HepG2 (cell line): ENCODE data around the gene PTK7. TPM values are rescaled to one million over a fixed set of nuclear protein-coding genes. Genes with fewer than 3 reads are reported as not detected.

Source experiments
- CREB1 ChIP-seq, 2 experiments: fragments of 450-650 bp in 1 of 2; IDR thresholded peaks; 2 replicates each; pipeline ENCODE4 v1.6.1; 2016 to 2017; ENCODE audit warnings: control low read depth in 1 of 2, mild to moderate bottlenecking in 1 of 2, missing compliant biosample characterization in 1 of 2, missing genetic modification characterization in 1 of 2
- ERF ChIP-seq: IDR thresholded peaks from 2 replicates; pipeline ENCODE4 v1.6.1; 2018; ENCODE audit warnings: missing biosample characterization, missing genetic modification reagents
- HMGA1 ChIP-seq: sonication (generic); formaldehyde crosslinking; conservative IDR thresholded peaks from 2 replicates; pipeline ENCODE4 v1.4.0; 2020; ENCODE audit warnings: missing genetic modification reagents
- KIAA2018 ChIP-seq: sonication (generic); formaldehyde crosslinking; IDR thresholded peaks from 2 replicates; pipeline ENCODE4 v1.5.0; 2020; ENCODE audit warnings: mild to moderate bottlenecking, missing genetic modification reagents, borderline replicate concordance
- THAP7 ChIP-seq: sonication (generic); formaldehyde crosslinking; IDR thresholded peaks from 2 replicates; pipeline ENCODE4 v1.8.1; 2023; ENCODE audit warnings: mild to moderate bottlenecking, missing genetic modification reagents
- ZNF343 ChIP-seq: sonication (generic); formaldehyde crosslinking; IDR thresholded peaks from 2 replicates; pipeline ENCODE4 v1.4.0; 2020; ENCODE audit warnings: mild to moderate bottlenecking, missing genetic modification reagents
- polyA plus RNA-seq, 8 experiments: library from polyadenylated mRNA; depleted of rRNA in 3 of 8; stranded (reverse) in 7 of 8; unstranded in 1 of 8; fragments of >200 nt; fragmentation: Illumina TruSeq in 4 of 8; extraction: Trizol in 4 of 8; gene quantifications; 2 replicates each; pipeline versions ENCODE4 v1.2.1 to v1.2.3, GENCODE V29; 2011 to 2016; ENCODE audit warnings: low read depth in 4 of 8, missing spikeins in 1 of 8, mixed read lengths in 1 of 8; ENCODE audit not compliant: insufficient read depth in 1 of 8
- total RNA-seq, 5 experiments: library from RNA; depleted of rRNA; stranded (reverse); fragments of >200 nt; fragmentation: Illumina TruSeq; extraction: Trizol; gene quantifications; 2 replicates each; pipeline ENCODE4 v1.2.3, GENCODE V29; 2016; ENCODE audit warnings: low read depth in 1 of 5
- TF ChIP-seq, protein P1 (sequence below): sonication (generic); formaldehyde crosslinking; IDR thresholded peaks from 2 replicates; pipeline ENCODE4 v1.4.0; 2020; ENCODE audit warnings: missing genetic modification reagents, borderline replicate concordance
- TF ChIP-seq, protein P2 (sequence below): sonication (generic); formaldehyde crosslinking; IDR thresholded peaks from 2 replicates; pipeline ENCODE4 v1.4.0; 2020; ENCODE audit warnings: missing genetic modification reagents, borderline replicate concordance

Gene PTK7
- total and polyA plus RNA-seq, 2 of the 13 experiments (the other 11 are each of a cell fraction or from before 2014, with no cell fraction given), result 98.5 to 99.8 TPM

DNA sequence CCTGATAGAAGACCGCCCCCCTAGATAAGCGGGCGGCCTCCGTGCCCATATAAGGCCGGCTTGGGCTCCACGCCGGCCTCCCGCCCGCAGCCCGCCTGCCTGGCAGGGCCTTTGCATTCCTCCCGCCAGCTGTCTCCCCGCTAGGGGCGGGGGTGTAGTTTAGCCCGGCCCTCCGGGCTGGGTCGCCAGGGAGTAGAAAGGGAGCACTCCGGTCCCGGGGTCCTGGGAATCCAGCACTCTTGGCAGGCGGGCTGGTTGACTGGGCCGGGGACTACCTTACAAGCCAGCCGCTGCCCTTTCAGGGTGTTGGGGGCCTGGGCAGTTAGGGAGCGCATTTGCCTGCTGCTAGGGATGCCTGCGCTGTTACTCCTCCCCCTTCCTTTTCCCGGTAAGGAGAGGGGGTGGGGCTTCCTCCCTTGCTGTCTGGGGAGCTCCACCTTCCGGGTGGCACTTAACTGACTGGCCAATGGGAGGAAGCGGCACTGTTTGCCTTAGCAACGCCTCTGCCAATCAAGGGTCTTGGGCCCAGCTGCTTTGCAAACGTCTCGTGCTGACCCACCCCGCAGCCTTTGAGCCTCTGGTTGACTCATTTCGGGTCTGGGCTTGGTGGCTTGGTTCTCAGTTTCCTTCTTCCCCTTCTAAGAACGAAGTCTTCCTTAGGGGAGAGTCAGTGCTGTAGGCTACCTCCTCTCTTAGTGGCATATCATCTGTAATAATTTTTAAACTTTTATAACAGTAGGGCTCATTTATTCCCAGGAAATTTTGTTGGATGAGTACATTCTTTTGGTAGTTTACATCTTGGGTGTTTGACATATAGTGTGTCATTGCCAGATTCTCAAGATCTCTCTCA lies 98.4 kb downstream of the PTK7 start (continued):
- TF ChIP-seq KIAA2018 (CRISPR knock-in tag), result no peak
- TF ChIP-seq, protein P1, sequence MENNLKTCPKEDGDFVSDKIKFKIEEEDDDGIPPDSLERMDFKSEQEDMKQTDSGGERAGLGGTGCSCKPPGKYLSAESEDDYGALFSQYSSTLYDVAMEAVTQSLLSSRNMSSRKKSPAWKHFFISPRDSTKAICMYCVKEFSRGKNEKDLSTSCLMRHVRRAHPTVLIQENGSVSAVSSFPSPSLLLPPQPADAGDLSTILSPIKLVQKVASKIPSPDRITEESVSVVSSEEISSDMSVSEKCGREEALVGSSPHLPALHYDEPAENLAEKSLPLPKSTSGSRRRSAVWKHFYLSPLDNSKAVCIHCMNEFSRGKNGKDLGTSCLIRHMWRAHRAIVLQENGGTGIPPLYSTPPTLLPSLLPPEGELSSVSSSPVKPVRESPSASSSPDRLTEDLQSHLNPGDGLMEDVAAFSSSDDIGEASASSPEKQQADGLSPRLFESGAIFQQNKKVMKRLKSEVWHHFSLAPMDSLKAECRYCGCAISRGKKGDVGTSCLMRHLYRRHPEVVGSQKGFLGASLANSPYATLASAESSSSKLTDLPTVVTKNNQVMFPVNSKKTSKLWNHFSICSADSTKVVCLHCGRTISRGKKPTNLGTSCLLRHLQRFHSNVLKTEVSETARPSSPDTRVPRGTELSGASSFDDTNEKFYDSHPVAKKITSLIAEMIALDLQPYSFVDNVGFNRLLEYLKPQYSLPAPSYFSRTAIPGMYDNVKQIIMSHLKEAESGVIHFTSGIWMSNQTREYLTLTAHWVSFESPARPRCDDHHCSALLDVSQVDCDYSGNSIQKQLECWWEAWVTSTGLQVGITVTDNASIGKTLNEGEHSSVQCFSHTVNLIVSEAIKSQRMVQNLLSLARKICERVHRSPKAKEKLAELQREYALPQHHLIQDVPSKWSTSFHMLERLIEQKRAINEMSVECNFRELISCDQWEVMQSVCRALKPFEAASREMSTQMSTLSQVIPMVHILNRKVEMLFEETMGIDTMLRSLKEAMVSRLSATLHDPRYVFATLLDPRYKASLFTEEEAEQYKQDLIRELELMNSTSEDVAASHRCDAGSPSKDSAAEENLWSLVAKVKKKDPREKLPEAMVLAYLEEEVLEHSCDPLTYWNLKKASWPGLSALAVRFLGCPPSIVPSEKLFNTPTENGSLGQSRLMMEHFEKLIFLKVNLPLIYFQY (CRISPR knock-in tag), result peak; percentile 84; the same call in 1 of the 2 replicates
- TF ChIP-seq CREB1 (IDR thresholded peaks at IDR 0.05), result peak; percentile 57; the same call in 1 of the 2 replicates
- TF ChIP-seq CREB1 (CRISPR knock-in tag; IDR thresholded peaks at IDR 0.05), result peak; percentile 56; the same call in 1 of the 2 replicates
- TF ChIP-seq ZNF343, result no peak
- peak; percentile 91; the same call in 1 of the 2 replicates for TF ChIP-seq THAP7 (CRISPR knock-in tag)
- TF ChIP-seq, protein P2, sequence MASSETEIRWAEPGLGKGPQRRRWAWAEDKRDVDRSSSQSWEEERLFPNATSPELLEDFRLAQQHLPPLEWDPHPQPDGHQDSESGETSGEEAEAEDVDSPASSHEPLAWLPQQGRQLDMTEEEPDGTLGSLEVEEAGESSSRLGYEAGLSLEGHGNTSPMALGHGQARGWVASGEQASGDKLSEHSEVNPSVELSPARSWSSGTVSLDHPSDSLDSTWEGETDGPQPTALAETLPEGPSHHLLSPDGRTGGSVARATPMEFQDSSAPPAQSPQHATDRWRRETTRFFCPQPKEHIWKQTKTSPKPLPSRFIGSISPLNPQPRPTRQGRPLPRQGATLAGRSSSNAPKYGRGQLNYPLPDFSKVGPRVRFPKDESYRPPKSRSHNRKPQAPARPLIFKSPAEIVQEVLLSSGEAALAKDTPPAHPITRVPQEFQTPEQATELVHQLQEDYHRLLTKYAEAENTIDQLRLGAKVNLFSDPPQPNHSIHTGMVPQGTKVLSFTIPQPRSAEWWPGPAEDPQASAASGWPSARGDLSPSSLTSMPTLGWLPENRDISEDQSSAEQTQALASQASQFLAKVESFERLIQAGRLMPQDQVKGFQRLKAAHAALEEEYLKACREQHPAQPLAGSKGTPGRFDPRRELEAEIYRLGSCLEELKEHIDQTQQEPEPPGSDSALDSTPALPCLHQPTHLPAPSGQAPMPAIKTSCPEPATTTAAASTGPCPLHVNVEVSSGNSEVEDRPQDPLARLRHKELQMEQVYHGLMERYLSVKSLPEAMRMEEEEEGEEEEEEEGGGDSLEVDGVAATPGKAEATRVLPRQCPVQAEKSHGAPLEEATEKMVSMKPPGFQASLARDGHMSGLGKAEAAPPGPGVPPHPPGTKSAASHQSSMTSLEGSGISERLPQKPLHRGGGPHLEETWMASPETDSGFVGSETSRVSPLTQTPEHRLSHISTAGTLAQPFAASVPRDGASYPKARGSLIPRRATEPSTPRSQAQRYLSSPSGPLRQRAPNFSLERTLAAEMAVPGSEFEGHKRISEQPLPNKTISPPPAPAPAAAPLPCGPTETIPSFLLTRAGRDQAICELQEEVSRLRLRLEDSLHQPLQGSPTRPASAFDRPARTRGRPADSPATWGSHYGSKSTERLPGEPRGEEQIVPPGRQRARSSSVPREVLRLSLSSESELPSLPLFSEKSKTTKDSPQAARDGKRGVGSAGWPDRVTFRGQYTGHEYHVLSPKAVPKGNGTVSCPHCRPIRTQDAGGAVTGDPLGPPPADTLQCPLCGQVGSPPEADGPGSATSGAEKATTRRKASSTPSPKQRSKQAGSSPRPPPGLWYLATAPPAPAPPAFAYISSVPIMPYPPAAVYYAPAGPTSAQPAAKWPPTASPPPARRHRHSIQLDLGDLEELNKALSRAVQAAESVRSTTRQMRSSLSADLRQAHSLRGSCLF (CRISPR knock-in tag), result no peak
- TF ChIP-seq HMGA1, result no peak
- TF ChIP-seq ERF (CRISPR knock-in tag), result peak; percentile 69
